HG02884 (cell line): ENCODE data around the gene ZSWIM3.

Experiments used
- ATAC-seq: cut with Tn5 transposase; IDR thresholded peaks from one replicate; pipeline ENCODE4 v1.9.1; 2021; ENCODE audit warnings: mild to moderate bottlenecking, moderate library complexity; ENCODE audit not compliant: unreplicated experiment

Gene ZSWIM3

DNA sequence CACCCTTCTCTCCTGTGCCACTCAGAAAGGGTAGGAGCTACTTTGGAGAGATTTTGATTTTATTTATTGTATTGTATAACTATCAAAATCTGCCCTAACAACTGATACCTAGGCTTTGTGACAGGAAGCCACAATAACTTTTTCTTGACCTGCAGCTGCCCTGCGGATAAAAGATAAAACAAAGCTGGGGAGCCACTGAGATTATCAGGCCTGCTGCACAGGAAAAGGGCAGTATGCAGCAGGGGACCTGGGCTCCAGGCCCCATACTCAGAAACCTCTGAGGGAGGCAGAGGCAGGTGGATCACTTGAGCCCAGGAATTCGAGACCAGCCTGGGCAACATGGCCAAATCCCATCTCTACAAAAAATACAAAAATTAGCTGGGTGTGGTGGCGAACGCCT lies 24.8 kb upstream of the ZSWIM3 start:
- no peak for ATAC-seq

- no peak for ATAC-seq
These were observed 24.2 kb upstream of the ZSWIM3 start, which contains the start of gene SNX21 for GRCh38 chr20:45833030-45833882. Gene SNX21, plus strand, starts transcription at chr20:45833799. Its CDS starts 121 bp downstream, at chr20:45833920.

GRCh38 chr20:45833883-45834796 lies 23.3 kb upstream of the ZSWIM3 start:
- no peak for ATAC-seq

GRCh38 chr20:45834797-45835161 lies 22.6 kb upstream of the ZSWIM3 start:
- ATAC-seq, result no peak

- ATAC-seq, result no peak
These were observed 22.1 kb upstream of the ZSWIM3 start for GRCh38 chr20:45835329-45835765.

DNA sequence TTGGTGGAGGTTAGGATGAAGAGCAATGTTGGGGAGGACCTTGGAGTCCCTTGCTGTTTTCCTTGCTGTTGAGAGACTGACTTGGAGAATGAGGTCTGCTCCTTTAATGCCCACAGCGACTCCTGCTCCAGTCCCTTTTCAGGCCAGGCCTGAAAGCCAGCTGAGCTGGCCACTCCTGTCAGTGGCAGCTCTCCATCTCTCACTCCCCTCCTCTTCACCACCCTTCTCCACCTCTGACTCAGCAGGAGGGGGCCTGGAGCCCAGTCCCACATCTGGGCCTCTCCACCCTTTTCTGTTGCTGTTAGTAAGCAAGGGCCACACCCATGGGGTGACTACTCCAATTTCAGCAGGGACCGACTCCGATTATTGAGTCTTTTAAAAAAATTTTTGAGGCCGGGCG lies 21.6 kb upstream of the ZSWIM3 start:
- no peak for ATAC-seq

DNA sequence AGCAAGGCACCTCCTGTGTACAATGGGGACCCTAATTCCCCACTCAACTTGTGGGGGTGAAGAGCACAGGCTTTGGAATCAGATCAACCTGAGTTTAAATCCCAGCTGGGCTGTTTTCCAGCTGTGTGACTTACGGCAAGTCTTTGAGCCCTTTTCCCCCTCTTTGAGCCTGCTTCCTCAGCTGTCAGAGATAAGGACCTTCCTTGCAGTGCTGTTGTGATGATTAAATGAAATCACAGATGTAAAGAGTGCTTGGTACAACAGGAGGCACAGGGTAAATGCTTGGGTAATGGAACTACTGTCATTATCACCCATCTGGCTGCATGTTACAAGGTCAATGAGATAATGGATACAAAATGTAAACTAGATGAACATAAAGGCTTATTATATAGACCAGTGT lies 20.6 kb upstream of the ZSWIM3 start:
- ATAC-seq, result no peak

DNA sequence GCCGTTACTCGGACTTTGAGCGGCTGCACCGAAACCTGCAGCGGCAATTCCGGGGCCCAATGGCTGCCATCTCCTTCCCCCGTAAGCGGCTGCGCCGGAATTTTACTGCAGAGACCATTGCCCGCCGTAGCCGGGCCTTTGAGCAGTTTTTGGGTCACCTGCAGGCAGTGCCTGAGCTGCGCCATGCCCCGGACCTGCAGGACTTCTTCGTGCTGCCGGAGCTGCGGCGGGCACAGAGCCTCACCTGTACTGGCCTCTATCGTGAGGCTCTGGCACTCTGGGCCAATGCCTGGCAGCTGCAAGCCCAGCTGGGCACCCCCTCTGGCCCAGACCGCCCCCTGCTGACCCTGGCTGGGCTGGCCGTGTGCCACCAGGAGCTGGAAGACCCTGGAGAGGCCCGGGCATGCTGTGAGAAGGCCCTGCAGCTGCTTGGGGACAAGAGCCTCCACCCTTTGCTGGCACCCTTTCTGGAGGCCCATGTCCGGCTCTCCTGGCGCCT lies 16.7 kb upstream of the ZSWIM3 start:
- no peak for ATAC-seq

DNA sequence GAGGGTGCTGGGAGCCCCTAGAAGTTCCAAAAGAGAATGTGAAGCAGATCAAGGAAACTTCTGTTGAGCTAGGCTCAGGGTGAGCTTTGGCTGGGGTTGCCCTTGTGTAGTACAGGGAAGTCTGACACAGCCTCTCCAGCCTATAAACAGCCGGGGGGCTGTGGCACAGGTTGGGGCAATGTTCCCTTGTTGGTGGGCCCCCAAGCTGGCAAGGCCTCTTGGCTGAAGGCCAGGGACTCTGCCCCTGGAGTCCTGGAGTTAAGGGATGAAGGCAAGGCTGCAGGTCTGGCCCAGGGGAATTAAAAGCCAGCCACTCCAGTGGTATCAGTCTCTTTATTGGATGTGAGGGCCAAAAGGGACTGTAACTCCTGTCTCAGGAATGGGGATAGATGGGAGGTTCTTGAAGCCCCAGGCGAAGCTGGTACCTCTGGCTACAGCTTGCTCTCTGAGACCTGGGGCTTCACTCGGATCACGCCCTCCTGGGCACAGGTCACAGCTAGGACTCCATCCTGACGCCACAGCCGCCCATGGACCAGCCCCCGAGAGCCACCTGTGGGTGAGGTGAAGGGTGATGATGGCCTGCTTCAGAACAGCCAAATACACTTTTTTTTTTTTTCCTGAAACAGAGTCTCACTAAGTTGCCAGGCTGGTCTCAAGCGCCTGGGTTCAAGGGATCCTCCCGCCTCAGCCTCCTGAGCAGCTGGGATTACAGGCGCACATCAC lies 15.8 kb upstream of the ZSWIM3 start:
- ATAC-seq, result no peak

GRCh38 chr20:45842169-45842812 lies 15.1 kb upstream of the ZSWIM3 start:
- no peak for ATAC-seq

- ATAC-seq, result no peak
These were observed 13.9 kb upstream of the ZSWIM3 start for GRCh38 chr20:45843506-45843905.

DNA sequence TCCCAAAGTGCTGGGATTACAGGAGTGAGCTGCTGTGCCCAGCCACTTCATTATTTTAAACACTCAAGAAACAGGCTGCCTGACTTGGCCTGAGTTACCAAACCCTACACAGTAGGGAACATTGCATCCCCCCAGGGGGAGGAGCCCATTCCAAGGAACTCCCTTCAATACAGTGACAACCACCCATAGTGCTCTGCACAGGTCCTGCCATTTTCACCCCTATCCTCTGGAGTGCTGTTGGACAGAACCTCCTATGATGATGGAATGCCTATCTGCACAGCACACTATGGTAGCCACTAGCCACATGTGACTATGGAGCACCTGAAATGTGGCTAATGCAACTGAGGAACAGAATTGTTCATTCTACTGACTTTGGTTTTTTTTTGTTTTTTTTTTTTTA lies 12.0 kb upstream of the ZSWIM3 start:
- no peak for ATAC-seq

GRCh38 chr20:45848421-45848820 lies 9.0 kb upstream of the ZSWIM3 start:
- ATAC-seq, result no peak

DNA sequence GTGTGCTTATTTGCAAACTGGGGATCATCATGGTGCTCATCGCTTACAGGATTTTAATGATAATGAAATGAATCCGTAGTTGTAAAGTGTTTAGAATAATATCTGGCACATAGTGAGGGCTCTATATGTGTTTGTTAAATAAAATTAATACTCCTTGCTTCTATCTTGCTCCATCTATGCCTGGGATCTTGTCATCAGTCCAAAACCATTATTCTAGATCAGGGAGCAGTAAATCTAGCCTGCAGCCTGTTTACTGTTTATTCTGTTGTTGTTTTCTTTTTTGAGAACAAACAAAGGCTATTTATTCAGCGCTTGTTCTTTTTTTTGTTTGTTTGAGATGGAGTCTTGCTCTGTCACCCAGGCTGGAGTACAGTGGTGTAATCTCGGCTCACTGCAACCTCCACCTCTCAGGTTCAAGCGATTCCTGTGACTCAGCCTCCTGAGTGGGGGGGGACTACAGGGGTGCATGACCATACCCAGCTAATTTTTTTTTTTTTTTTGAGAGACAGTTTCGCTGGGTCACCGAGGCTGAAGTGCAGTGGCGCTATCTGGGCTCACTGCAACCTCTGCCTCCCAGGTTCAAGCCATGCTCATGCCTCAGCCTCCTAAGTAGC lies 8.3 kb upstream of the ZSWIM3 start:
- no peak for ATAC-seq

DNA sequence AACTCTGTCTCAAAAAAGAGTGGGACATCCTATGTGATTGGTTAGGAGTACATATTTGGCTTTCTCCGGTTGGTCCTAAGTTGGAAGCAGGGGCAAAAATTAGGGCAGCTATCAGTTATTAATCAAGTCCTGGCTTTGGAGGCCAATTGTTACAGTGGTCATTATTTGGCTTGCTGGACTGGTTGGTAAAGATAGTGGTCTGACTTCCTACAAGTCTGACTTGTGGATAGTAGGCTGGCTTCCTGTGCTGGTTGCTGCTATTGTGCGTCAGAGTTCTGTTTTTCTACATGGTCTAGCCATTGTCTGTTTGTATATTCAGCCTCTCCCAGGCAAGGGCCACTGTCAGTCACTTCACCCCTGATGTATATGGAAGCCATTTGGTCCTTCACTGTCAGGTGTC lies 7.2 kb upstream of the ZSWIM3 start:
- ATAC-seq, result no peak

GRCh38 chr20:45850926-45851325 lies 6.5 kb upstream of the ZSWIM3 start:
- no peak for ATAC-seq

GRCh38 chr20:45851501-45851900 lies 5.9 kb upstream of the ZSWIM3 start:
- ATAC-seq, result no peak

GRCh38 chr20:45852326-45852725 lies 5.1 kb upstream of the ZSWIM3 start:
- ATAC-seq, result no peak

DNA sequence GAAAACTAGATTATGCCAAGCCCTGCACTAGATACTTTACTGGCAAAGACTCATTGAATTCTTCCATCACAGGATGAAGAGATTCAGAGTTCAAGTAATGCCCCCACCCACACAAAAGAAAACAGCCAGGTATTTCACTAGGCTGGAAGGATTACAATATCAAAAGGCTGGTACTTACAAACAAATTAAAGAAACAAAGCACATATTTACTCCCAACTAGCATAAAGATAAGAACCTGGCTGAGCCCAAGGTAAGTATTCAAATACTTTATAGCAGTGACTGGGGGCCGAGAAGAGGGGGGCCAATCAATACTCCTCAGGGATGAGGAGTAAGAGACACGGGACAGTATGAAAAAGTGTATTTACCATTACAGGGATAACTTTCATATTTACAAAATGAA lies 3.9 kb upstream of the ZSWIM3 start:
- no peak for ATAC-seq

- peak; percentile 24 for ATAC-seq
These were observed 435 bp downstream of the ZSWIM3 start for GRCh38 chr20:45857882-45858216.
